H9 (cell line): ENCODE results near the gene DHX40. TPM values are rescaled to one million over a fixed set of nuclear protein-coding genes. Genes with fewer than 3 reads are reported as not detected.

Source experiments
- DNase-seq: peaks from one replicate; pipeline ENCODE4 v3.0.0-alpha.2; 2017
- H2AFZ ChIP-seq: one replicate; pipeline ENCODE4 v1.6.1; 2013; ENCODE audit warnings: mild to moderate bottlenecking, low read length, control low read depth, moderate library complexity
- H2AK5ac ChIP-seq: 2 replicates; pipeline ENCODE4 v1.6.1; 2013; ENCODE audit warnings: low read length, control low read depth, mixed read lengths; ENCODE audit not compliant: insufficient read length
- H2BK120ac ChIP-seq: one replicate; pipeline ENCODE4 v1.6.1; 2013; ENCODE audit warnings: low read depth, mild to moderate bottlenecking, low read length, control low read depth, inconsistent platforms; ENCODE audit not compliant: poor library complexity, severe bottlenecking
- H2BK12ac ChIP-seq: 2 replicates; pipeline ENCODE4 v1.6.1; 2013; ENCODE audit warnings: low read length, control low read depth, mixed read lengths, low read depth; ENCODE audit not compliant: insufficient read length
- H2BK15ac ChIP-seq: 2 replicates; pipeline ENCODE4 v1.6.1; 2013; ENCODE audit warnings: low read depth, low read length, control low read depth
- H2BK20ac ChIP-seq: one replicate; pipeline ENCODE4 v1.6.1; 2013; ENCODE audit warnings: low read depth, mild to moderate bottlenecking, low read length, control low read depth, inconsistent platforms; ENCODE audit not compliant: poor library complexity, severe bottlenecking
- H2BK5ac ChIP-seq: 2 replicates; pipeline ENCODE4 v1.6.1; 2013; ENCODE audit warnings: low read length, control low read depth, mixed read lengths; ENCODE audit not compliant: insufficient read length
- H3K14ac ChIP-seq: 2 replicates; pipeline ENCODE4 v1.6.1; 2013; ENCODE audit warnings: low read length, control low read depth; ENCODE audit not compliant: insufficient read depth
- H3K18ac ChIP-seq: 2 replicates; pipeline ENCODE4 v1.6.1; 2013; ENCODE audit warnings: low read depth, mild to moderate bottlenecking, mixed read lengths, low read length, control low read depth; ENCODE audit not compliant: insufficient read length
- H3K23ac ChIP-seq: 2 replicates; pipeline ENCODE4 v1.6.1; 2013; ENCODE audit warnings: low read length, control low read depth, mixed read lengths, low read depth; ENCODE audit not compliant: insufficient read length
- H3K23me2 ChIP-seq: 2 replicates; pipeline ENCODE4 v1.6.1; 2013; ENCODE audit warnings: low read depth, mild to moderate bottlenecking, mixed read lengths, low read length, control low read depth; ENCODE audit not compliant: insufficient read length, poor library complexity, severe bottlenecking
- H3K27ac ChIP-seq: 2 replicates; pipeline ENCODE4 v1.5.1; 2013; ENCODE audit warnings: low read length, control low read depth, mixed read lengths, low read depth; ENCODE audit not compliant: insufficient read length
- H3K27me3 ChIP-seq: 2 replicates; pipeline ENCODE4 v1.6.1; 2013; ENCODE audit warnings: low read length, control low read depth, inconsistent platforms; ENCODE audit not compliant: insufficient read depth
- H3K4ac ChIP-seq: 2 replicates; pipeline ENCODE4 v1.6.1; 2013; ENCODE audit warnings: low read depth, mild to moderate bottlenecking, control low read depth, inconsistent platforms, low read length, moderate library complexity
- H3K4me1 ChIP-seq: 2 replicates; pipeline ENCODE4 v1.6.1; 2013; ENCODE audit warnings: low read length, control low read depth, inconsistent platforms; ENCODE audit not compliant: insufficient read depth
- H3K4me2 ChIP-seq: 2 replicates; pipeline ENCODE4 v1.6.1; 2013; ENCODE audit warnings: low read length, control low read depth, mixed read lengths; ENCODE audit not compliant: insufficient read length, insufficient read depth
- H3K56ac ChIP-seq: 2 replicates; pipeline ENCODE4 v1.6.1; 2013; ENCODE audit warnings: low read depth, mild to moderate bottlenecking, mixed read lengths, low read length, control low read depth; ENCODE audit not compliant: insufficient read length
- H3K79me1 ChIP-seq: 2 replicates; pipeline ENCODE4 v1.6.1; 2013; ENCODE audit warnings: low read depth, mild to moderate bottlenecking, moderate library complexity, low read length, control low read depth, inconsistent platforms; ENCODE audit not compliant: insufficient read depth, poor library complexity, severe bottlenecking
- H3K79me2 ChIP-seq: 2 replicates; pipeline ENCODE4 v1.6.1; 2013; ENCODE audit warnings: low read length, control low read depth, inconsistent platforms; ENCODE audit not compliant: insufficient read depth
- H3K9ac ChIP-seq: 2 replicates; pipeline ENCODE4 v1.6.1; 2013; ENCODE audit warnings: low read length, control low read depth, mixed read lengths; ENCODE audit not compliant: insufficient read length; ENCODE audit errors: extremely low read depth
- H3K9me3 ChIP-seq: one replicate; pipeline ENCODE4 v1.6.1; 2013; ENCODE audit warnings: low read depth, low read length, inconsistent platforms; ENCODE audit not compliant: control insufficient read depth
- H3T11ph ChIP-seq: one replicate; pipeline ENCODE4 v1.6.1; 2013; ENCODE audit warnings: mild to moderate bottlenecking, low read length, control low read depth, inconsistent platforms
- H4K20me1 ChIP-seq: one replicate; pipeline ENCODE4 v1.6.1; 2013; ENCODE audit not compliant: control insufficient read depth, insufficient read length, insufficient read depth
- H4K5ac ChIP-seq: 2 replicates; pipeline ENCODE4 v1.6.1; 2013; ENCODE audit warnings: low read depth, mild to moderate bottlenecking, mixed read lengths, low read length, control low read depth; ENCODE audit not compliant: insufficient read length
- H4K8ac ChIP-seq: replicated peaks from 2 replicates; pipeline ENCODE4 v1.6.1; 2013; ENCODE audit warnings: low read length, control low read depth, mixed read lengths, low read depth; ENCODE audit not compliant: insufficient read length
- H4K91ac ChIP-seq: 2 replicates; pipeline ENCODE4 v1.6.1; 2013; ENCODE audit warnings: low read depth, mild to moderate bottlenecking, moderate library complexity, mixed read lengths, low read length, control low read depth; ENCODE audit not compliant: insufficient read length
- H3K27ac Mint-ChIP-seq, 3 experiments: 2 replicates in 2 of 3; 3 replicates in 1 of 3; pipeline ENCODE4 v1.8.0; 2020 to 2021; ENCODE audit warnings: mixed read lengths in 3 of 3, mild to moderate bottlenecking in 1 of 3, moderate library complexity in 1 of 3
- H3K27me3 Mint-ChIP-seq: 2 replicates; pipeline ENCODE4 v1.8.0; 2021; ENCODE audit warnings: low read depth, mild to moderate bottlenecking, moderate library complexity, mixed read lengths
- H3K36me3 Mint-ChIP-seq, 3 experiments: 2 replicates in 2 of 3; 3 replicates in 1 of 3; pipeline ENCODE4 v1.8.0; 2020 to 2021; ENCODE audit warnings: low read depth in 3 of 3, mixed read lengths in 3 of 3; ENCODE audit not compliant: insufficient read depth in 1 of 3
- H3K4me1 Mint-ChIP-seq, 2 experiments: 2 replicates each; pipeline ENCODE4 v1.8.0; 2020; ENCODE audit warnings: mixed read lengths in 2 of 2
- H3K4me3 Mint-ChIP-seq, 2 experiments: 2 replicates in 1 of 2; 3 replicates in 1 of 2; pipeline ENCODE4 v1.8.0; 2020 to 2021; ENCODE audit warnings: mild to moderate bottlenecking in 2 of 2, mixed read lengths in 2 of 2, moderate library complexity in 1 of 2
- H3K9me3 Mint-ChIP-seq, 2 experiments: 2 replicates in 1 of 2; 3 replicates in 1 of 2; pipeline ENCODE4 v1.8.0; 2020; ENCODE audit warnings: mild to moderate bottlenecking in 2 of 2, mixed read lengths in 2 of 2, moderate library complexity in 1 of 2
- CTCF ChIP-seq: fragments of 200-600 bp; sonication (generic); conservative IDR thresholded peaks from 3 replicates; pipeline ENCODE4 v1.8.0; 2021; ENCODE audit warnings: antibody characterized with exemption, mild to moderate bottlenecking
- WGBS: extraction: QIAGEN DNeasy Blood & Tissue Kit; methylation state at CpG from one replicate; pipeline ENCODE4 v1.1.7; 2013; ENCODE audit warnings: missing lambda C conversion rate, low lambda C conversion rate, mixed read lengths; ENCODE audit not compliant: insufficient read length; ENCODE audit errors: extremely low coverage; 5-methylcytosine and 5-hydroxymethylcytosine counted together
- total RNA-seq: library from RNA; stranded (reverse); gene quantifications from 2 replicates; pipeline ENCODE4 v1.2.1, GENCODE V29; 2021

Gene DHX40
- total RNA-seq, 1 experiment from 2014 or later, result 28.8 TPM

- no peak overlapping the region for H3K9ac ChIP-seq
- H3K23ac ChIP-seq, result no peak overlapping the region
- no peak overlapping the region for H3K27ac ChIP-seq
- no peak overlapping the region for H2BK20ac ChIP-seq
- H2BK120ac ChIP-seq, result no peak overlapping the region
- Mint-ChIP-seq H3K27me3 (no peaks in the 10 kb centered on the region), H3K27ac (no peak overlapping the region), H3K4me1 (0 out of 4 replicates have a peak, but pooled peaks cover 0 to under 1% of the 10 kb centered on the region in 2 experiments), H3K36me3 (peaks cover 9 to 58% (median 54%) of the 10 kb centered on the region in 3 experiments; a peak in 6 of 7 replicates), H3K4me3 (no peak overlapping the region), H3K9me3 (no peaks in the 10 kb centered on the region)
- no peaks in the 10 kb centered on the region for H3K9me3 ChIP-seq
- no peak overlapping the region for H3K4ac ChIP-seq
- H2BK5ac ChIP-seq, result no peak overlapping the region
- DNase-seq, result no peak
- H3K23me2 ChIP-seq, result no peaks in the 10 kb centered on the region
- H3K4me1 ChIP-seq, result no peaks in the 10 kb centered on the region
- H2BK15ac ChIP-seq, result no peak overlapping the region
- H3K4me2 ChIP-seq, result no peak overlapping the region
- H3K56ac ChIP-seq, result no peak overlapping the region
- no peak overlapping the region for H3T11ph ChIP-seq
- TF ChIP-seq CTCF, result no peak
- no peak overlapping the region for H4K8ac ChIP-seq
- no peak overlapping the region for H3K18ac ChIP-seq
- H3K79me1 ChIP-seq, result no peaks in the 10 kb centered on the region
- no peaks in the 10 kb centered on the region for H3K79me2 ChIP-seq
- no peaks in the 10 kb centered on the region for H3K27me3 ChIP-seq
- no peak overlapping the region for H3K14ac ChIP-seq
- no peaks in the 10 kb centered on the region for H4K20me1 ChIP-seq
- H2AFZ ChIP-seq, result no peak overlapping the region
- WGBS, result no CpG with 5 or more reads among the region's 3 CpGs
- no peak overlapping the region for H2BK12ac ChIP-seq
- H4K5ac ChIP-seq, result no peak overlapping the region
- H2AK5ac ChIP-seq, result no peak overlapping the region
- H4K91ac ChIP-seq, result no peak overlapping the region
Measured at GRCh38 chr17:59607061-59607460, 41.7 kb downstream of the DHX40 start.
